HFFc6 (cell line): Measurements from ENCODE around the gene PRICKLE2. TPM values are rescaled to one million over a fixed set of nuclear protein-coding genes. Genes with fewer than 3 reads are reported as not detected.

Experiments used
- DNase-seq: peaks from one replicate; pipeline ENCODE4 v3.0.0-alpha.2; 2018
- H3K27ac Mint-ChIP-seq: 2 replicates; pipeline ENCODE4 v1.8.0; 2020; ENCODE audit warnings: mild to moderate bottlenecking, mixed read lengths
- H3K27me3 Mint-ChIP-seq: 2 replicates; pipeline ENCODE4 v1.8.0; 2021; ENCODE audit warnings: mild to moderate bottlenecking, moderate library complexity, mixed read lengths; ENCODE audit not compliant: insufficient read depth
- H3K36me3 Mint-ChIP-seq: 2 replicates; pipeline ENCODE4 v1.8.0; 2021; ENCODE audit warnings: low read depth, mixed read lengths
- H3K4me1 Mint-ChIP-seq: 2 replicates; pipeline ENCODE4 v1.8.0; 2020; ENCODE audit warnings: low read depth, mixed read lengths
- H3K4me3 Mint-ChIP-seq: 2 replicates; pipeline ENCODE4 v1.8.0; 2020; ENCODE audit warnings: mild to moderate bottlenecking, moderate library complexity, mixed read lengths
- H3K9me3 Mint-ChIP-seq: 2 replicates; pipeline ENCODE4 v1.8.0; 2020; ENCODE audit warnings: mild to moderate bottlenecking, mixed read lengths
- total RNA-seq, 6 experiments: library from RNA; stranded (reverse); fragmentation: NEBNext Ultra II Directional; extraction: Animal tissue kit (Norgen Biotek cat#: 25700); gene quantifications; 2 replicates in 1 of 6; 3 replicates in 5 of 6; pipeline ENCODE4 v1.2.3, GENCODE V29; 2021
- TF ChIP-seq, protein P1 (sequence below): fragments of 200-600 bp; sonication (generic); IDR thresholded peaks from 2 replicates; pipeline ENCODE4 v1.5.0; 2021; ENCODE audit warnings: antibody characterized with exemption, mild to moderate bottlenecking

Gene PRICKLE2
- total RNA-seq, 6 experiments from 2014 or later, result 14.0 to 21.7 (median 18.4) TPM

DNA sequence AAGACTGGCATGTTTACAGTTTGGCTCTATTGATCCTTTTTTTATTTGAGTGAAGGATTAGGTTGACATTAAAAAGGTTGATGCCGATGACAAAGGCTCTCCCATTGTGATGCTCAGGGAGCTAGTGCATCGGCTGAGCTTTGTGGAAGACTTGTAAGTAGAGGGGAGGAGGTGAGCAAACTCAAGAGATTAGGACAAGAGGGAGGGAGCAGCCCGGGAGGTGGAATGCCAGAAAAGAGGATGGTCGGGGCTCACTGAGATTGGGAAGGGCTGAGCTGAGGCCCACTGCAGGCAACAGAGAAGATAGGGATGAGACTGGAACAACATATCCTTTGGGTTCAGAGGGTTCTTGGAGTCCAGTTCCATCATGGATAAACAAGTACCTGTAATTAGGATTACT, 175.4 kb downstream of the PRICKLE2 start:
- Mint-ChIP-seq H3K4me1 (peaks cover 33% of the 10 kb centered on the region), H3K36me3 (no peaks in the 10 kb centered on the region), H3K4me3 (no peak overlapping the region), H3K9me3 (no peaks in the 10 kb centered on the region), H3K27ac (0 out of 2 replicates have a peak overlapping the region, but pooled peaks have one; percentile 72), H3K27me3 (no peaks in the 10 kb centered on the region)
- TF ChIP-seq, protein P1, sequence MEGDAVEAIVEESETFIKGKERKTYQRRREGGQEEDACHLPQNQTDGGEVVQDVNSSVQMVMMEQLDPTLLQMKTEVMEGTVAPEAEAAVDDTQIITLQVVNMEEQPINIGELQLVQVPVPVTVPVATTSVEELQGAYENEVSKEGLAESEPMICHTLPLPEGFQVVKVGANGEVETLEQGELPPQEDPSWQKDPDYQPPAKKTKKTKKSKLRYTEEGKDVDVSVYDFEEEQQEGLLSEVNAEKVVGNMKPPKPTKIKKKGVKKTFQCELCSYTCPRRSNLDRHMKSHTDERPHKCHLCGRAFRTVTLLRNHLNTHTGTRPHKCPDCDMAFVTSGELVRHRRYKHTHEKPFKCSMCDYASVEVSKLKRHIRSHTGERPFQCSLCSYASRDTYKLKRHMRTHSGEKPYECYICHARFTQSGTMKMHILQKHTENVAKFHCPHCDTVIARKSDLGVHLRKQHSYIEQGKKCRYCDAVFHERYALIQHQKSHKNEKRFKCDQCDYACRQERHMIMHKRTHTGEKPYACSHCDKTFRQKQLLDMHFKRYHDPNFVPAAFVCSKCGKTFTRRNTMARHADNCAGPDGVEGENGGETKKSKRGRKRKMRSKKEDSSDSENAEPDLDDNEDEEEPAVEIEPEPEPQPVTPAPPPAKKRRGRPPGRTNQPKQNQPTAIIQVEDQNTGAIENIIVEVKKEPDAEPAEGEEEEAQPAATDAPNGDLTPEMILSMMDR, result no peak
- no peak for DNase-seq

DNA sequence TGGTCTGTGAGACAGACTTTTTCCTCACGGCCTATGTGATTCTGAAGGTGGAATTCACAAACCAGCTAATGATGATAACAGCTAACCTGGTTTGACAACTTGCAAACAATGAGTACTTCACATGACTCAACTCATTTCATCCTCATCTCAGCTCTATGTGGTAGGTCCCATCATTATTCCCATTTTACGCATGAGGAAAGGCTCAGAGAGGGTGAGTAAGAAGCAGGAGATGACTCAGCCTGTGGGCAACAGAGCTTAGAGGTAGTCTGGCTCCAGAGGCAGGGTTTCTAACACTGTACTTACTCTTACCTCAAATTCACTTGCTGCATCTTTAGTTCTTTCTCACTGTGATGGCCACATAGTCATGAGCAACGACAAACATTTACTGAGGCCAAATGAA, 176.1 kb downstream of the PRICKLE2 start:
- peak; percentile 69 for DNase-seq
- peaks cover 27% of the 10 kb centered on the region for H3K4me1 Mint-ChIP-seq

DNA sequence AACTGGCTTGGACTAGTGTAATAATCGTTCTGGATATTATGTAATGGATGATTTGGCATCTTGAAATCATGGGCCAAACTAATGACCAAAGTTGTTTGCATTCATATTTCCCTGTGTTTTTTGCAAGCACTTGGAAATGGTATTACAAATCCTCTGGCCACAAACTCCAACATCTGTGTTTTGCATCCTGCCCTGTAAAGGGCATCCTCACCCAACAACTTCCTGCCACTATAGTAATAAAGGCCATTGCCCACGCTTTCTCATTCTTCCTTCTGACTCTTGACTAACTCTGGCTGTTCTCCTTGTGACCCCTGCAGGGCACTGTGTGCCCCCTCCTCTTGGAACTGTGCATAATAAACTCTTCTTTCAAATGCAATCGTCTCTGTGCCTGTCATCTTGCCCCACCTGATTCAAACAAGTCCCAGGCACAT, 176.6 kb downstream of the PRICKLE2 start:
- H3K4me3 Mint-ChIP-seq, result peak overlapping the region; percentile 16; the same call in 1 of the 2 replicates
- peaks cover 27% of the 10 kb centered on the region for H3K4me1 Mint-ChIP-seq
- TF ChIP-seq, protein P1, result no peak
- H3K27me3 Mint-ChIP-seq, result no peaks in the 10 kb centered on the region
- no peaks in the 10 kb centered on the region for H3K36me3 Mint-ChIP-seq
- DNase-seq, result peak; percentile 23
- no peaks in the 10 kb centered on the region for H3K9me3 Mint-ChIP-seq
- peak overlapping the region; percentile 72 for H3K27ac Mint-ChIP-seq

More for the DNA sequence above, 176.1 kb downstream of the PRICKLE2 start:
- H3K4me3 Mint-ChIP-seq, result peak overlapping the region; percentile 16; the same call in 1 of the 2 replicates
- H3K36me3 Mint-ChIP-seq, result no peaks in the 10 kb centered on the region
- H3K27me3 Mint-ChIP-seq, result no peaks in the 10 kb centered on the region
- no peaks in the 10 kb centered on the region for H3K9me3 Mint-ChIP-seq
- TF ChIP-seq, protein P1, result no peak
- peak overlapping the region; percentile 72 for H3K27ac Mint-ChIP-seq

DNA sequence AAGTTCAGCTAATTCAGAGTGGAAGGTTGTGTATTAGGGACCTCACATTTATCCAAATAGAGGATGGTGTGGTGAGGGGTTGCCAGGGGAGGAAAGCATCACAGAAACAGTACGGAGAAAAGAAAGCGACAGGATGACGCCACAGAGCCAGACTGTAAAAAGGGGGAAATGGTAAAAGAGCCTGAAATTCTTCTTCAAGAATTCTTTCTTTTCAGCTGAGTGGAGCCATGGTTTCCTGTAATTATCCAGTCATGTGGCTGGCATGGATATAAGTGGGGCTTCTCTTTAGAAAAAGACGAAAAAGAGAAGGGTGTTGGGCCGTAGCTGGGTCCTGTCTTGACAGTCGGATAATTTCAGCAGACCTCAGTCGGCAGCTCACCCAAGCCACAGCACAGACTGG, 177.5 kb downstream of the PRICKLE2 start:
- no peaks in the 10 kb centered on the region for H3K36me3 Mint-ChIP-seq

DNA sequence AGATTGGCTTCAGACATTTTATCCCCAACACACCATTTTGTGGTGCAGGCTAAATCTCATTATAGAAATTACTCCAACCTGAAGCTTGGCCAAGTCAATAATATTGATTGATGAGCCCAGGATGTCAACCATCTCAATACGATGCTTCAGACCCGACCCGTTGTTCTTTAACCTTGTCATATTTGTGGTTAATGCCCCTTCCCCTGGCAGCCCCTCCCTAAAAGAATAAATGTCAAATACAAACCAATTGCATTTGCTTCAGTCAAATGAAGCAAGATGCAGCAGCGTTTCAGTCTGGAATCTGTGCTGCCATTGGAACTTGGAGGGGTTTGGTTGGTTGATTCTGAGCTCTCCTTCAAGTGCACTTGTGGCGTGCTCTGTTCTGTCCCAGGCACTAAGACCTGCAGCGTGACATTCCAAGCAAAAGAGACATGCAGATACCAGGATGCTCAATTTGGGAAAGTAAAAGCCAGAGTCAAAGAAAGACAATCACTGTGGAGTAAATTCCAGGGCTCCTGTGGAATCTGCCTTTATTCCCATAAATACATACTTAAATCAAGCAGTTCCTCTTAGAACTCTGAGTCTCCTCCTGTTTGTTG, 178.2 kb downstream of the PRICKLE2 start:
- H3K27ac Mint-ChIP-seq, result no peak overlapping the region
- H3K27me3 Mint-ChIP-seq, result no peaks in the 10 kb centered on the region
- TF ChIP-seq, protein P1, result no peak
- H3K4me1 Mint-ChIP-seq, result peaks cover 27% of the 10 kb centered on the region
- no peak overlapping the region for H3K4me3 Mint-ChIP-seq
- no peaks in the 10 kb centered on the region for H3K36me3 Mint-ChIP-seq
- DNase-seq, result no peak
- H3K9me3 Mint-ChIP-seq, result no peaks in the 10 kb centered on the region

More for the DNA sequence above, 177.5 kb downstream of the PRICKLE2 start:
- no peak for DNase-seq
- TF ChIP-seq, protein P1, result no peak
- no peaks in the 10 kb centered on the region for H3K9me3 Mint-ChIP-seq
- H3K4me3 Mint-ChIP-seq, result no peak overlapping the region
- peaks cover 27% of the 10 kb centered on the region for H3K4me1 Mint-ChIP-seq
- H3K27ac Mint-ChIP-seq, result no peak overlapping the region
- no peaks in the 10 kb centered on the region for H3K27me3 Mint-ChIP-seq
